Immature natural killer cell (primary cell): ENCODE results near the gene SHROOM4. TPM values are rescaled to one million over a fixed set of nuclear protein-coding genes. Genes with fewer than 3 reads are reported as not detected.

ENCODE experiments used
- DNase-seq, 3 donors: peaks; one replicate each; pipeline ENCODE4 v3.0.0; 2022; ENCODE audit warnings: mixed read lengths in 1 of 3
- H3K27ac Mint-ChIP-seq, 6 donors: one replicate each; pipeline ENCODE4 v1.8.0; 2020; ENCODE audit warnings: mixed read lengths in 6 of 6, mild to moderate bottlenecking in 5 of 6, inconsistent platforms in 4 of 6, moderate library complexity in 3 of 6
- H3K27me3 Mint-ChIP-seq, 3 donors: one replicate each; pipeline ENCODE4 v1.8.0; 2020 to 2021; ENCODE audit warnings: low read depth in 3 of 3, mild to moderate bottlenecking in 3 of 3, mixed read lengths in 3 of 3, moderate library complexity in 3 of 3, inconsistent platforms in 1 of 3
- H3K36me3 Mint-ChIP-seq, 3 donors: one replicate each; pipeline ENCODE4 v1.8.0; 2020; ENCODE audit warnings: mixed read lengths in 3 of 3, inconsistent platforms in 2 of 3, mild to moderate bottlenecking in 2 of 3
- H3K4me1 Mint-ChIP-seq, 2 donors: one replicate each; pipeline ENCODE4 v1.8.0; 2020; ENCODE audit warnings: inconsistent platforms in 2 of 2, mild to moderate bottlenecking in 2 of 2, mixed read lengths in 2 of 2, moderate library complexity in 1 of 2
- H3K4me3 Mint-ChIP-seq, 5 donors: one replicate each; pipeline ENCODE4 v1.8.0; 2020; ENCODE audit warnings: mild to moderate bottlenecking in 5 of 5, mixed read lengths in 5 of 5, inconsistent platforms in 3 of 5, moderate library complexity in 3 of 5
- H3K9me3 Mint-ChIP-seq, 6 donors: one replicate each; pipeline ENCODE4 v1.8.0; 2020; ENCODE audit warnings: mild to moderate bottlenecking in 6 of 6, mixed read lengths in 6 of 6, inconsistent platforms in 4 of 6, moderate library complexity in 3 of 6
- polyA plus RNA-seq, 3 donors: library from polyadenylated mRNA; unstranded; fragments of 300-500 nt; fragmentation: Illumina TruSeq; gene quantifications; one replicate each; pipeline ENCODE4 v1.2.3, GENCODE V29; 2021

Gene SHROOM4
- polyA plus RNA-seq, 3 donors from 2014 or later, result not detected

DNA sequence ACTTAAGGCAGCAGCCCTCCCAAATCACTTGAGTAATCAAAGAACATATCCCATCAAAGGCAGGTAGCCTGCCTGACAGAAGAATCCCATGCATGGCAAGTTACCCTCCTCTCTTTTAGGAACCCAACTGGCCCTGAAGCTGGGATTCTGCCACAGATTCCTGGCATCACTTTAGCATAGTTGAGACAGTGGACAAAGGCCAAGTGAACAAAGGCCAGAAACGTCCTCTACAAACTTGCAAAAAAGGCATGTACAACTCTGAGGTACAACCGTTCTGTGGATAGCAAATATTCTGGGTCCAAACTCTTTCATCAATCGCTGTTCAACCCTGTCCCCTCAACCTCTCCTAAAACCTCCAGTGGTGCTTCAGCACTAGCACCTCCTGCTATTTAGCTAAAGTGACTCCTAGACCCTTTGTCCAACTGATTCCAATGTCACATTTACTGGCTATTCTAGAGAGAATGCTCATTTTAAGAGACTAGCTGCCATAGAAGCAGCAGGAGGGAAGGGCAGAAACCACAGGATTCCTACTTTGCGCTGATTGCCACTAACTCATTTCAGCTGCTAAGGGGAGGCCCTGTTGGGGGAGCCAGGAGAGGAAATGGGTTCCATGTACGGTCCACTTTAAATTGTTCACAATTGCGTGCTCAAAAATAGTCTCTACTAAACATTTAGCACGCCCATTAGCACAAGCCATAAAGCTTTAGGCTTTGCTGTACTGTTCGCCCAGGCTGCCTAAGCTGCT lies 105.9 kb downstream of the SHROOM4 start:
- H3K4me1 Mint-ChIP-seq, result no peaks in the 10 kb centered on the region
- H3K9me3 Mint-ChIP-seq, result no peaks in the 10 kb centered on the region
- H3K4me3 Mint-ChIP-seq, result no peak overlapping the region
- no peak for DNase-seq
- no peaks in the 10 kb centered on the region for H3K36me3 Mint-ChIP-seq
- peaks cover 0 to 2% (median 0%) of the 10 kb centered on the region in 3 donors for H3K27me3 Mint-ChIP-seq
- no peak overlapping the region for H3K27ac Mint-ChIP-seq

DNA sequence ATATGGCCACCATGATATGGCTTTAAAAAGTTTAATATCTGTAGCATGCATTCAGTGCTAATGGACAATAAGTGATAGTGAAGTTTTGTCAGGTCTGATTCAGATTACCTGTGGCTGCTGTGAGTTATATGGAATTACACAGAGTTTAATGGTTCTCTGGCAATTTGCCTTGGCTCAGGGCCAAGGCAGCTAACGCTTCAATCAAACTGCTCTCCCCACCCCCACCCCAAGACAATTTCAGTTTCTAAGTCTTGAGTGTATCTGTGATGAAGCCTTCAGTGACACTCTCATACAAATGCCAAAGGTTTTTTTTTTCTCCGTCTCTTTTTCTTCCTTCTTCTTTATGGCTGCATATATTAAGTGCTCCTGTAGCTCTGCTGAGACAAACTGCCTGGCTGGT lies 106.6 kb downstream of the SHROOM4 start:
- Mint-ChIP-seq H3K27ac (no peak overlapping the region), H3K4me1 (no peaks in the 10 kb centered on the region), H3K36me3 (no peaks in the 10 kb centered on the region), H3K4me3 (no peak overlapping the region), H3K27me3 (peaks cover 0 to 2% (median 0%) of the 10 kb centered on the region in 3 donors), H3K9me3 (no peaks in the 10 kb centered on the region)
- no peak for DNase-seq

DNA sequence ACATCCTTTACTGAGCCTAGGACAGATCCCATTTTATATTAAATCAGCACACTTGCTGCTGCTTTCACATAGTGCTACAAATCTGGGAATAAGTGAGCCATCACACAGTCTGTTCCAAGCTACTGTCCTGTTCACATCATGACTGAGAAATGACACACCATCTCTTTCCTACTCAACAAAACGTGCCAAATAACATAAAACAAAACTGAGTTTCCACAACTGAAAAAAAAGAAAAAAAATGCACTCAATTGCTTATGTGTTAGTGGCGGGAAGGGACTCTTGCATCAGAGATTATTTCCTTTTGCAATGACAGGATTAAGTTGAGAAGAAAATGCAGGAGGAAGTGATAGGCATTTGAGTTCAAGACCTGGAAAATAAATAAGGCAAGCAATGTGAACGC lies 109.0 kb downstream of the SHROOM4 start:
- peaks cover 2 to 6% (median 6%) of the 10 kb centered on the region in 3 donors for H3K27me3 Mint-ChIP-seq
- no peak overlapping the region for H3K27ac Mint-ChIP-seq
- no peaks in the 10 kb centered on the region for H3K4me1 Mint-ChIP-seq
- H3K36me3 Mint-ChIP-seq, result no peaks in the 10 kb centered on the region
- H3K9me3 Mint-ChIP-seq, result no peaks in the 10 kb centered on the region
- no peak overlapping the region for H3K4me3 Mint-ChIP-seq
- DNase-seq, result no peak

DNA sequence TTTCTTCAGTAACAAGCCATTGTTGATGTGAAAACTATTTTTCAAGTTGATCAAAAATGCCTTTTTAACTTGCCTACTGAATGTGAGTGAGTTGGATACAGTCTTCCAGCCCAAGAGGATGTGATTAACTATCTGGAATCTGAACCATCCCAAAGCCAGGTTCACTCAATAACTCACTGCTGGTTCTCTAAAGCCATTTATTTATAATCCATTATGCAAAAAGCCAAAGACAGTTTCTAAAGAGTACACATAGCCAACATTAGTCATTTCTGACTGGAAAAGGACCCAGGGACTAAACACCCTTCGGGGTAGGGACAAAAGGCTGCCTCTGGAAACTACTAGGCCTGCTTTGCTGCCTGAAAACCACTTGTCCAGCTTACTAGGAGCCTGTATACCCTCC lies 109.6 kb downstream of the SHROOM4 start:
- no peak overlapping the region for H3K4me3 Mint-ChIP-seq
- H3K9me3 Mint-ChIP-seq, result no peaks in the 10 kb centered on the region
- no peak overlapping the region for H3K27ac Mint-ChIP-seq
- H3K27me3 Mint-ChIP-seq, result peaks cover 2 to 6% (median 6%) of the 10 kb centered on the region in 3 donors
- H3K36me3 Mint-ChIP-seq, result no peaks in the 10 kb centered on the region
- no peaks in the 10 kb centered on the region for H3K4me1 Mint-ChIP-seq
- no peak for DNase-seq

DNA sequence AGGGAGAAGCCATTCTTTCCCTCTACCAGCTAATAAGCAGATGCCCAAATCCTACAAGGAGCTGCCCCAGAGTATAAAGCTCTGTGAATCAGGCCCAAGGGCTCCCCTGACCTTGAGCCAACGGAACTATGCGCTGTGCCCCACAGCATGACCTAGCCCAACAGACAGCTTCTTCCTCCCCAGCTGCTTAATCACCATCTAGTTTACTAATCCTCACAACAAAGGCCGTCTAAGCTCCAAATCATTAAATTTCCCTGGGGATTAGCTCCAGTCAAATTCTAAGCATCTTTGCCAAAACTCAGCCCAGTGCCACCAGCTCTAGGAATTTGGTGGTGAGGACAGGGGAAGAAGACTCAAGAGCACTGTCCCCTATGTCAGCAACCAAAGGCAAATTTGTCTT lies 113.1 kb downstream of the SHROOM4 start:
- DNase-seq, result no peak
- Mint-ChIP-seq H3K4me1 (no peaks in the 10 kb centered on the region), H3K4me3 (no peak overlapping the region), H3K27ac (no peak overlapping the region), H3K36me3 (no peaks in the 10 kb centered on the region), H3K27me3 (peaks cover 1 to 13% (median 8%) of the 10 kb centered on the region in 3 donors), H3K9me3 (no peaks in the 10 kb centered on the region)

DNA sequence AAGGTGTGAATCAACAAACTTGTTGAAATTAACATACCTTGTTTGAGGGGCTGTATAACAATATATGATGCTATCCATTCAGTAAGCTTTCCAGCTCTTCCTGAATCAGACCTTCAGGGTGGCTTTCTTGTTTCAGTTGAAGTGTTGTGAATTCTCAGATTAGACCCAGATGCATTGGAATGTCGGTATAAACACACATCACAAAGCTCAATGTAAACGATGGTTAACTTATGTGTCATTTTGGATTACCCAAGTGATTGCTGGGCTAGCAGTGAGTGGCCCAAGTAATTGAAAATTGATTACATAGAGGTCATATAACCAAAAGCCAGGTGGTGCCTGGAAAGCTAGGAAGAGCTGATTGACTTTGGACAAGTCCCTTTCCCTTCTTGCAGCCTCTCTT lies 115.0 kb downstream of the SHROOM4 start:
- H3K27me3 Mint-ChIP-seq, result peaks cover 1 to 14% (median 13%) of the 10 kb centered on the region in 3 donors
- no peak overlapping the region for H3K27ac Mint-ChIP-seq
- H3K4me3 Mint-ChIP-seq, result no peak overlapping the region
- H3K4me1 Mint-ChIP-seq, result no peaks in the 10 kb centered on the region
- no peaks in the 10 kb centered on the region for H3K36me3 Mint-ChIP-seq
- H3K9me3 Mint-ChIP-seq, result no peaks in the 10 kb centered on the region
- DNase-seq, result no peak

DNA sequence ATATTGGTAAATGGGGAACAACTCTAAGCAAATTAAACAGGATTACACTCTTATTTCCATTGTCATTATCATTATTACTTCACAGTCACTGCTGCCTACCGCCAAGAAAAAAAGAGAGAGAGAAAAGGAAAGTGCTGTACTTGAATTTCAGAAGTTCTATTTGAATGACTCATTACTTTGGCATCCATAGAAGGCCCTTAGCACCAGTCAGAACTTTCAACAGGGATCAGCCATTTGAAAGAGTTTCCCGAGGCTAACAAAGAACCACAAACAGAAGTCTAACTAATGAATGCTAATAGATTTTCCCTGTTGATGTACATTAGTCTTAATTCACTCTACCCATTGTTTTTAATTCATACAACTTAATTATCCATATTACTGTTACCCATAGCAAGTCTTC lies 116.3 kb downstream of the SHROOM4 start:
- Mint-ChIP-seq H3K4me3 (no peak overlapping the region), H3K9me3 (no peaks in the 10 kb centered on the region), H3K27ac (no peak overlapping the region), H3K4me1 (no peaks in the 10 kb centered on the region), H3K27me3 (peaks cover 1 to 17% (median 16%) of the 10 kb centered on the region in 3 donors), H3K36me3 (no peaks in the 10 kb centered on the region)
- DNase-seq, result no peak

DNA sequence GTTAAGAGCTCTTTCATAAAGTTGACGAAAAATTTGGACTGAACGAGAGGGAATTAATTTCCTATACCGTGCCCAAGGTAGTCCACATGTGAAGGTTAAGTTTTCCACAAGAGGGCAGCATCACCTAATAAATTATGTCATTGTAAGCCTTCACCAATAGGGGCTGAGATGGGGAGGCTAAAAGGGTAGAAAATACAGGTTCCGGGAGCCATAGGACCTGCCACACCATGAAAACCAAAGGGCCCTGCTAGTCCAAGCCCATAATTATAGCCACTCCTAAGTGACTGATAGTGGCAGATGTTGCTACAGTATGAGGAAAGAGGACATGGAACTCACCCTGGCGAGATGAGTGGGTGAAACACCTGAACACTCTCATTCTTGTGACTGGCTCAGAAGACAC lies 122.2 kb downstream of the SHROOM4 start:
- Mint-ChIP-seq H3K27ac (no peak overlapping the region), H3K4me3 (no peak overlapping the region), H3K4me1 (no peaks in the 10 kb centered on the region), H3K9me3 (no peaks in the 10 kb centered on the region), H3K36me3 (no peaks in the 10 kb centered on the region), H3K27me3 (peaks cover 0 to 9% (median 4%) of the 10 kb centered on the region in 3 donors)
- DNase-seq, result peak; percentile 14 to 39 (median 32)

DNA sequence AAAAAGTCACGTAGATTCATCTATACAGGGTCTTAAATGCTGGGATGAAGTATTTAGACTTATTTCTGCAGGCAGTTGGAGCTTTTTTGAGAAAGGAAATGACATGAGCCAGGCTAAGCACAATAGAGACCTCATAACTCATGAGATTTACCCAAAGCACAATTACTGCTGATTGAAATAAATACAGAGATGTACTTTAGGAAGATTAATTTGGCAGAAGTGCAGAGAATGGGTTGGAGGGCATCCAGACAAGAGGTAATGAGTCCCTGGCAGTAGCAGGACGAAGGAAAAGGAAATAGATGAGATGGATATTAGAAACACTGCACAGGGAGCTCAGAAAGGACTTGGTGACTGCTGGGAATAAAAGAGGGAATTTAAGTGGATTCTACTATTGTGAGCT lies 129.1 kb downstream of the SHROOM4 start:
- Mint-ChIP-seq H3K27ac (no peak overlapping the region), H3K27me3 (peaks cover 0 to 2% (median 0%) of the 10 kb centered on the region in 3 donors), H3K9me3 (no peaks in the 10 kb centered on the region), H3K4me1 (no peaks in the 10 kb centered on the region), H3K36me3 (no peaks in the 10 kb centered on the region), H3K4me3 (no peak overlapping the region)
- DNase-seq, result no peak

DNA sequence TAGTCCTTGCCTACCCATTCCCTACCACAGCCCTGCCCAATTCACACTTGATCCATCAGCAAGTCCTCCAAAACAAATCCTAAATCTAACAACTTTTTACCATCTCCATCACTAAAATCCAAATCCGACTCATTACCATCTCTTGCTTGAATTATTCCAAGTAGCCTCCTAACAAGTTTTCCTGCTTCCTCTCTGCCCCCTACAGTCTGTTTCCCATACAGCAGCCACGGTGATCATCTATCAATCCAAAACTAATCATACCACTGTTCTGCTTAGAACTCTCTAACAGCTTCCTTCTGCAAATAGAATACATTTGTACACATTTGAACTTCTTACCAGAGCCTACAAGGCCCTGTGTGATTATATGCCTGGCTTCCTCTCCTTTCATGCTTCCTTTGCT lies 133.0 kb downstream of the SHROOM4 start:
- H3K9me3 Mint-ChIP-seq, result no peaks in the 10 kb centered on the region
- H3K4me1 Mint-ChIP-seq, result no peaks in the 10 kb centered on the region
- peaks cover 0 to 2% (median 0%) of the 10 kb centered on the region in 3 donors for H3K27me3 Mint-ChIP-seq
- H3K27ac Mint-ChIP-seq, result no peak overlapping the region
- no peaks in the 10 kb centered on the region for H3K36me3 Mint-ChIP-seq
- DNase-seq, result no peak
- H3K4me3 Mint-ChIP-seq, result no peak overlapping the region

DNA sequence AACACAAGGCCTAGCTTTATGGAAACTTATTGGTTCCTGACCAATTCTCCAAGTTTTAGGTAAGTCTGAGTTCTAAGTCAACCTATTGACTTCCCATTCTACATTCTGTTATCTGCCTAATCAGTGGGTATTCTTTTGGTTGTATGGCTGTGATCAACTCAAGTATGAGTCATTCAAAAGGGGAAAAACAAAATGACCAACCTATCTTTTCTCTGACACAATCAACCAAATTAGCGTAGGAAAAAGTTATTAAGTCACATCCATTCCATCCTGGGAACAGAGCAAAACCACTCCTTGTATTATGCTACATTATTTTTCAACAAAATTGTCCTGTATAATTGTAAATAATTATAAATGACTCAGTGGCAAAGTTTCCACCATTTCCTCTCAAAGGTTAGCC lies 136.2 kb downstream of the SHROOM4 start:
- no peaks in the 10 kb centered on the region for H3K4me1 Mint-ChIP-seq
- H3K27me3 Mint-ChIP-seq, result peaks cover 0 to 3% (median 0%) of the 10 kb centered on the region in 3 donors
- H3K4me3 Mint-ChIP-seq, result no peak overlapping the region
- H3K27ac Mint-ChIP-seq, result no peak overlapping the region
- no peak for DNase-seq
- H3K9me3 Mint-ChIP-seq, result peaks cover 0 to 2% (median 0%) of the 10 kb centered on the region in 6 donors
- no peaks in the 10 kb centered on the region for H3K36me3 Mint-ChIP-seq

DNA sequence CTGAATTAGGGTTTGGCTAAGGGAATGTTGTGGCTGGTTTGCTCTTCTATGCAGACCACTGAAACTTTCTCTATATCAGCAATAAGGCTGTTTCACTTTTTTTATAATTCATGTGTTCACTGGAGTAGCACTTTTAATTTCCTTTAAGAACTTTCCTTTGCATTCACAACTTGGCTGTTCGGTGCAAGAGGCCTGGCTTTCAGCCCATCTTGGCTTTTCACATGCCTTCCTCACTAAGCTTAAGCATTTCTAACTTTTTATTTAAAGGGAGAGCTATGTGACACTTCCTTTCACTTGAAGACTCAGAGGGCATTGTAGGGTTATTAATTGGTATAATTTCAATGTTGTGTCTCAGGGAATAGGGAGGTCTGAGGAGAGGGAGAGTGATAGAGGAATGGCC lies 142.3 kb downstream of the SHROOM4 start:
- H3K27ac Mint-ChIP-seq, result no peak overlapping the region
- H3K4me3 Mint-ChIP-seq, result no peak overlapping the region
- H3K4me1 Mint-ChIP-seq, result no peaks in the 10 kb centered on the region
- H3K9me3 Mint-ChIP-seq, result peaks cover 0 to 2% (median 0%) of the 10 kb centered on the region in 6 donors
- no peaks in the 10 kb centered on the region for H3K36me3 Mint-ChIP-seq
- no peak for DNase-seq
- peaks cover 2 to 14% (median 6%) of the 10 kb centered on the region in 3 donors for H3K27me3 Mint-ChIP-seq

DNA sequence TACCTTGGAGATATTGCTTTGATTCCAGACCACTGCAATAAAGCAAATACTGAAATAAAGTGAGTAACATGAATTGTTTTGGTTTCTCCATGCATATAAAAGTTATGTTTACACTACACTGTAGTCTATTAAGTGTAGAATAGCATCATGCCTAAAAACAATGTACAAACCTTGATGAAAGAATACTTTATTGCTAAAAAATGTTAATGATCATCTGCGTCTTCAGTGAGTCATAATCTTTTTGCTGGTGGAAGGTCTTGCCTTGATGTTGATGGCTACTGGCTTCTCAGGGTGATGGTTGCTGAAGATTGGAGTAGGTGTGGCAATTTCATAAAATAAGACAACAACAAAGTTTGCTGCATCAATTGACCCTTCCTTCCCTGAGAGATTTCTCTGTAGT lies 145.1 kb downstream of the SHROOM4 start:
- H3K4me3 Mint-ChIP-seq, result no peak overlapping the region
- no peaks in the 10 kb centered on the region for H3K36me3 Mint-ChIP-seq
- H3K4me1 Mint-ChIP-seq, result no peaks in the 10 kb centered on the region
- no peak for DNase-seq
- H3K9me3 Mint-ChIP-seq, result no peaks in the 10 kb centered on the region
- peaks cover 2 to 14% (median 8%) of the 10 kb centered on the region in 3 donors for H3K27me3 Mint-ChIP-seq
- no peak overlapping the region for H3K27ac Mint-ChIP-seq

DNA sequence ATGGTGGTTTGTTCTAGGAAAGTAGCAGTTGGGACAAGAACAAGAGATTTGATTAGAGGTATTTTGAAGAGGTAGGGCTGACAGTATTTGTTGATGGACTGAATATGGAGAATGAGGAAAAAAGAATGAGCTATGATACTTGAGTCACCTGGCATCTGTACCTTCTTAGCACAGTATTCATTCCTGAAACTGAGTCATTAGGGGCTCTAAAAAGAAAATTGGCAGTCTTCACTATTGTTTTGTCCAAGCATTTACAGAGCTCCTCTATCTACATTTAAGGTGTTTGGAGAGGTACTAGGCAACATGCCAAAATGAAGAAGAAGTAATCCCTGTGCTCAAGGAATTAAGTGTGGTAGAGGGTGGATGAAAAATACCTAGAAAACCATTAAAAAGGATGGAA lies 165.8 kb downstream of the SHROOM4 start:
- no peaks in the 10 kb centered on the region for H3K36me3 Mint-ChIP-seq
- no peak overlapping the region for H3K27ac Mint-ChIP-seq
- H3K4me1 Mint-ChIP-seq, result no peaks in the 10 kb centered on the region
- H3K4me3 Mint-ChIP-seq, result no peak overlapping the region
- H3K27me3 Mint-ChIP-seq, result peaks cover 0 to 8% (median 0%) of the 10 kb centered on the region in 3 donors
- no peaks in the 10 kb centered on the region for H3K9me3 Mint-ChIP-seq
- no peak for DNase-seq

DNA sequence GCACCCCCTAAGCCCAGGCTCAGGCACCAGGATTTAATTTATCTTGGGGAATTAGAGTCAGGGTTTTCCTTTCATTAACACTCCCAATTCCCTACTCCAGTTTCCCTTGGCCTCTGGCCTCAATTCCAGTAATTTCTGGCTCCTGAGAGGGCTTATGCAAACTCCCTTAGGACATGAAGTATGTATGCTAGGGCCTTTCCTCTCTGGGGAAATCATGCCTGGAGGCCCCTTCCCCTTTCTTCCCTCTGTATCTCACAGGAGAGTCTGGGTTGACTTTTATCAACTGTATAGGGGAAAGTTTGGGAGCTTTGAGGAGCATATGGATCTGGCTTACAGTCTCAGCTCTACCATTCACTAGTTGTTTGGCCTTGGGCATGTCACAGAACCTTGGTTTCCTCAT lies 169.5 kb downstream of the SHROOM4 start:
- Mint-ChIP-seq H3K36me3 (no peaks in the 10 kb centered on the region), H3K27ac (no peak overlapping the region), H3K9me3 (no peaks in the 10 kb centered on the region), H3K4me3 (no peak overlapping the region), H3K4me1 (no peaks in the 10 kb centered on the region), H3K27me3 (peaks cover 0 to 5% (median 2%) of the 10 kb centered on the region in 3 donors)
- DNase-seq, result no peak
